Measurements from ENCODE around the gene MRPL44.
"Not testable (repeated sequence)": the region's sequence is repeated elsewhere in the genome, so short reads cannot be mapped to it uniquely, and the experiment has no call there.

MRPL44 gene

GRCh38 chr2:223996391-223996790 lies 39.1 kb downstream of the MRPL44 start:
- DNase-seq (ENCODE audit: low read depth in 1 of 2, low spot score in 1 of 2) = no peak
- Histone ChIP-seq H3K4me3 (replicated peaks; ENCODE audit: insufficient read depth, low read length) (no peak overlapping the region), H3K27me3 (ENCODE audit: insufficient read depth, poor library complexity, severe bottlenecking) (no peaks in the 10 kb centered on the region), H3K27ac (replicated peaks) (no peak overlapping the region)
- no peak for TF ChIP-seq POLR2AphosphoS5 (IDR thresholded peaks at IDR 0.05; ENCODE audit: low read depth)
- TF ChIP-seq, protein P1, sequence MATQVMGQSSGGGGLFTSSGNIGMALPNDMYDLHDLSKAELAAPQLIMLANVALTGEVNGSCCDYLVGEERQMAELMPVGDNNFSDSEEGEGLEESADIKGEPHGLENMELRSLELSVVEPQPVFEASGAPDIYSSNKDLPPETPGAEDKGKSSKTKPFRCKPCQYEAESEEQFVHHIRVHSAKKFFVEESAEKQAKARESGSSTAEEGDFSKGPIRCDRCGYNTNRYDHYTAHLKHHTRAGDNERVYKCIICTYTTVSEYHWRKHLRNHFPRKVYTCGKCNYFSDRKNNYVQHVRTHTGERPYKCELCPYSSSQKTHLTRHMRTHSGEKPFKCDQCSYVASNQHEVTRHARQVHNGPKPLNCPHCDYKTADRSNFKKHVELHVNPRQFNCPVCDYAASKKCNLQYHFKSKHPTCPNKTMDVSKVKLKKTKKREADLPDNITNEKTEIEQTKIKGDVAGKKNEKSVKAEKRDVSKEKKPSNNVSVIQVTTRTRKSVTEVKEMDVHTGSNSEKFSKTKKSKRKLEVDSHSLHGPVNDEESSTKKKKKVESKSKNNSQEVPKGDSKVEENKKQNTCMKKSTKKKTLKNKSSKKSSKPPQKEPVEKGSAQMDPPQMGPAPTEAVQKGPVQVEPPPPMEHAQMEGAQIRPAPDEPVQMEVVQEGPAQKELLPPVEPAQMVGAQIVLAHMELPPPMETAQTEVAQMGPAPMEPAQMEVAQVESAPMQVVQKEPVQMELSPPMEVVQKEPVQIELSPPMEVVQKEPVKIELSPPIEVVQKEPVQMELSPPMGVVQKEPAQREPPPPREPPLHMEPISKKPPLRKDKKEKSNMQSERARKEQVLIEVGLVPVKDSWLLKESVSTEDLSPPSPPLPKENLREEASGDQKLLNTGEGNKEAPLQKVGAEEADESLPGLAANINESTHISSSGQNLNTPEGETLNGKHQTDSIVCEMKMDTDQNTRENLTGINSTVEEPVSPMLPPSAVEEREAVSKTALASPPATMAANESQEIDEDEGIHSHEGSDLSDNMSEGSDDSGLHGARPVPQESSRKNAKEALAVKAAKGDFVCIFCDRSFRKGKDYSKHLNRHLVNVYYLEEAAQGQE (IDR thresholded peaks at IDR 0.05; ENCODE audit: insufficient replicate concordance, low read depth) = no peak

DNA sequence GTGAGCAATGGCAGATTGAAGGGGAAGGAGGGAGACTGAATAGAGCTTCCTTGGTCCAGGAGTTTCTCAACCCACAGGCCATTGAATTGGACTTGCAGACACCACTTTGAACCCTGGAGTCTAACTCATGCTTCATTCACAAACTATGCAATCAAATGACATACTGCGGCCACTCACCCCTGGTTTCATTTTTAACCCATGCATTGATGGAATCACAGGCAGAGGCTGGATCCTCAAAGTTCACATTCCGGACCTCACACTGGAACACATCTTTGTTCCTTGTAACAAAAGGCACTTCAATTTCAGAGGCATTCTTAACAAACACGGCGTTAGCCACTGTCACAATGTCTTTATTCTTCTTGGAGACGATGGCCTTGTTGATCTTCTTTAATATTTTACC lies 40.7 kb downstream of the MRPL44 start:
- H3K4me3 ChIP-seq (replicated peaks; ENCODE audit: insufficient read depth, low read length) = no peak overlapping the region
- no peak for DNase-seq (ENCODE audit: low read depth in 1 of 2, low spot score in 1 of 2)
- TF ChIP-seq, protein P1 (IDR thresholded peaks at IDR 0.05; ENCODE audit: insufficient replicate concordance, low read depth) = no peak
- no peak for TF ChIP-seq GABPA (IDR thresholded peaks at IDR 0.05; ENCODE audit: low read depth)
- TF ChIP-seq POLR2AphosphoS5 (IDR thresholded peaks at IDR 0.05; ENCODE audit: low read depth) = no peak
- TF ChIP-seq SPI1 (IDR thresholded peaks at IDR 0.05; ENCODE audit: borderline replicate concordance, low read depth) = no peak
- no peak for TF ChIP-seq CTCF (IDR thresholded peaks at IDR 0.05; ENCODE audit: insufficient read depth, low read length)
- no peaks in the 10 kb centered on the region for H3K27me3 ChIP-seq (ENCODE audit: insufficient read depth, poor library complexity, severe bottlenecking)
- H3K27ac ChIP-seq (replicated peaks) = no peak overlapping the region

GRCh38 chr2:223998948-223999347 lies 41.7 kb downstream of the MRPL44 start:
- TF ChIP-seq, protein P1 (IDR thresholded peaks at IDR 0.05; ENCODE audit: insufficient replicate concordance, low read depth) = no peak
- no peak for TF ChIP-seq POLR2AphosphoS5 (IDR thresholded peaks at IDR 0.05; ENCODE audit: low read depth)
- TF ChIP-seq CTCF (IDR thresholded peaks at IDR 0.05; ENCODE audit: insufficient read depth, low read length) = no peak
- Histone ChIP-seq H3K27ac (replicated peaks) (no peak overlapping the region), H3K27me3 (ENCODE audit: insufficient read depth, poor library complexity, severe bottlenecking) (no peaks in the 10 kb centered on the region), H3K4me3 (replicated peaks; ENCODE audit: insufficient read depth, low read length) (no peak overlapping the region)
- DNase-seq (ENCODE audit: low read depth in 1 of 2, low spot score in 1 of 2) = no peak

GRCh38 chr2:223999862-224000261 lies 42.6 kb downstream of the MRPL44 start:
- TF ChIP-seq GABPA (IDR thresholded peaks at IDR 0.05; ENCODE audit: low read depth) (no peak), CTCF (IDR thresholded peaks at IDR 0.05; ENCODE audit: insufficient read depth, low read length) (no peak), POLR2AphosphoS5 (IDR thresholded peaks at IDR 0.05; ENCODE audit: low read depth) (no peak), SPI1 (IDR thresholded peaks at IDR 0.05; ENCODE audit: borderline replicate concordance, low read depth) (no peak)
- TF ChIP-seq, protein P1 (IDR thresholded peaks at IDR 0.05; ENCODE audit: insufficient replicate concordance, low read depth) = no peak
- no peak for DNase-seq (ENCODE audit: low read depth in 1 of 2, low spot score in 1 of 2)
- H3K27ac ChIP-seq (replicated peaks) = no peak overlapping the region
- no peak overlapping the region for H3K4me3 ChIP-seq (replicated peaks; ENCODE audit: insufficient read depth, low read length)
- H3K27me3 ChIP-seq (ENCODE audit: insufficient read depth, poor library complexity, severe bottlenecking) = no peaks in the 10 kb centered on the region

DNA sequence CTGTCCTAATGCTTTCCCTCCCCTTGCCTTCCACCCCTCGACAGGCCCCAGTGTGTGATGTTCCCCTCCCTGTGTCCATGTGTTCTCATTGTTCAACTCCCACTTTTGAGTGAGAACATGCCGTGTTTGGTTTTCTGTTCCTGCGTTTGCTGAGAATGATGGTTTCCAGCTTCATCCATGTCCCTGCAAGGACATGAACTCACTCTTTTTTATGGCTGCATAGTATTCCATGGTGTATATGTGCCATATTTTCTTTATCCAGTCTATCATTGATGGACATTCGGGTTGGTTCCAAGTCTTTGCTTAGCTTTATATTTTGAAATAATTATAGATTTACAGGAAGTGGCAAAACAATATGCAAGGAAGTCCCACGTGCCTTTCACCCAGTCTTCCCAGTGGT lies 43.4 kb downstream of the MRPL44 start:
- DNase-seq (ENCODE audit: low read depth in 1 of 2, low spot score in 1 of 2); H3K4me3 ChIP-seq (replicated peaks; ENCODE audit: insufficient read depth, low read length); H3K27me3 ChIP-seq (ENCODE audit: insufficient read depth, poor library complexity, severe bottlenecking); H3K27ac ChIP-seq (replicated peaks): not testable (repeated sequence)

Data from HL-60 (cell line).